ENCODE measurements around the gene PEX6. TPM values are rescaled to one million over a fixed set of nuclear protein-coding genes. Genes with fewer than 3 reads are reported as not detected.

The PEX6 gene
- total RNA-seq, 1 donor from 2014 or later = 28.9 TPM

DNA sequence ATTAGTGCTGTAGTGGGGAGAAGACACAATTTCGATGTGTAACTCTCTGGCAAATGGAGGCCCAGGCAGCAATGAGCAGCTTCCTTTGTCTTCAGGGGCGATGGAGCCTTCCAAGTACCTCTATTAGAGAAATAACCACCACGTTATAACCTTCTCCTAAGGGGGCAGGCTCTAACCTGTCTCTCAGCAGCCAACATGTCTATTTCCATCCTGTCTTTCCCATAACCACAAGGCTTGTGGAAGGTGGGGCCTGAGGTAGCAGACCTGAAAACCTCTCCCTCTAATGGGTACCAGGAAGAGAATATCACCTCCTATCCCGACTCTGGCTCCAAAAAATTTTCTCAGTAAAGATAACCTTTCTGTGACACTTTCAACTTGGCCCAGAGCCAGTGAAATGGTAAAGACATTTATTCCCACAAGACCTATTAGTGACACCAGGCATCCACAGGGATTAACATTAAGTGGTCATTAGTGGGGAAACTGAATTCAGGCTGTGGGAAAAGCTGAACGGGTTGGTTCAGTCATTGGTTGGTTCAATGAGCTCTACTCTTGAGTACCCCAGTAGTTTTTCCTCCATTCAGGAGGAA, 4.0 kb downstream of the PEX6 start:
- no peak for DNase-seq
- Histone ChIP-seq H3K9me3 (replicated peaks) (no peaks in the 10 kb centered on the region), H3K4me1 (peaks cover 49% of the 10 kb centered on the region), H3K36me3 (peaks cover 20% of the 10 kb centered on the region), H3K4me3 (no peak overlapping the region), H3K27ac (replicated peaks) (no peak overlapping the region), H3K27me3 (ENCODE audit: low read depth) (no peaks in the 10 kb centered on the region)
- intact Hi-C loops (cut with micrococcal nuclease) = no loop called here
- TF ChIP-seq, protein P1, sequence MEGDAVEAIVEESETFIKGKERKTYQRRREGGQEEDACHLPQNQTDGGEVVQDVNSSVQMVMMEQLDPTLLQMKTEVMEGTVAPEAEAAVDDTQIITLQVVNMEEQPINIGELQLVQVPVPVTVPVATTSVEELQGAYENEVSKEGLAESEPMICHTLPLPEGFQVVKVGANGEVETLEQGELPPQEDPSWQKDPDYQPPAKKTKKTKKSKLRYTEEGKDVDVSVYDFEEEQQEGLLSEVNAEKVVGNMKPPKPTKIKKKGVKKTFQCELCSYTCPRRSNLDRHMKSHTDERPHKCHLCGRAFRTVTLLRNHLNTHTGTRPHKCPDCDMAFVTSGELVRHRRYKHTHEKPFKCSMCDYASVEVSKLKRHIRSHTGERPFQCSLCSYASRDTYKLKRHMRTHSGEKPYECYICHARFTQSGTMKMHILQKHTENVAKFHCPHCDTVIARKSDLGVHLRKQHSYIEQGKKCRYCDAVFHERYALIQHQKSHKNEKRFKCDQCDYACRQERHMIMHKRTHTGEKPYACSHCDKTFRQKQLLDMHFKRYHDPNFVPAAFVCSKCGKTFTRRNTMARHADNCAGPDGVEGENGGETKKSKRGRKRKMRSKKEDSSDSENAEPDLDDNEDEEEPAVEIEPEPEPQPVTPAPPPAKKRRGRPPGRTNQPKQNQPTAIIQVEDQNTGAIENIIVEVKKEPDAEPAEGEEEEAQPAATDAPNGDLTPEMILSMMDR (IDR thresholded peaks at IDR 0.05; ENCODE audit: borderline replicate concordance) = no peak

DNA sequence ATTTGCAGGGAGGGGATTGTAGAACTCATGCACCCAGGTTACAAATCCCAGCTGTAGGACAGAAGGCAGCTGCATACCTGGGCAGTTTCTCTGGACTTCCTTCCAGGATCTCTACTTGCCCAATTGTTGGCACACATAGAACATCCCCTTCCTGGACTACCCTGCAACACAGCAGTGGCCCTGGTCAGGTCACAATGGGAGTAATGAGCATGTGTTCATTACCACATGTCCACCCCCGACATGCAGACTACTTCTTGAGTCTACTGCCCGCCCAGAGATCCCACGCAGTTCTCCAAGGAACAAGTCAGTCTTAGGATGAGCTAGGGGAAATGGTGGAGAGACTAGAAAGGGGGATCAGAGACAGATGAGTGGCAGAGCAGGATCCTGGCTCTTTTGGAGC, 5.1 kb downstream of the PEX6 start:
- Histone ChIP-seq H3K27me3 (ENCODE audit: low read depth) (no peaks in the 10 kb centered on the region), H3K4me1 (peaks cover 38% of the 10 kb centered on the region), H3K36me3 (peaks cover 31% of the 10 kb centered on the region), H3K9me3 (replicated peaks) (no peaks in the 10 kb centered on the region), H3K27ac (replicated peaks) (no peak overlapping the region), H3K4me3 (no peak overlapping the region)
- TF ChIP-seq, protein P1 (IDR thresholded peaks at IDR 0.05; ENCODE audit: borderline replicate concordance) = no peak
- DNase-seq = no peak
- intact Hi-C loops (cut with micrococcal nuclease) = no loop called here

DNA sequence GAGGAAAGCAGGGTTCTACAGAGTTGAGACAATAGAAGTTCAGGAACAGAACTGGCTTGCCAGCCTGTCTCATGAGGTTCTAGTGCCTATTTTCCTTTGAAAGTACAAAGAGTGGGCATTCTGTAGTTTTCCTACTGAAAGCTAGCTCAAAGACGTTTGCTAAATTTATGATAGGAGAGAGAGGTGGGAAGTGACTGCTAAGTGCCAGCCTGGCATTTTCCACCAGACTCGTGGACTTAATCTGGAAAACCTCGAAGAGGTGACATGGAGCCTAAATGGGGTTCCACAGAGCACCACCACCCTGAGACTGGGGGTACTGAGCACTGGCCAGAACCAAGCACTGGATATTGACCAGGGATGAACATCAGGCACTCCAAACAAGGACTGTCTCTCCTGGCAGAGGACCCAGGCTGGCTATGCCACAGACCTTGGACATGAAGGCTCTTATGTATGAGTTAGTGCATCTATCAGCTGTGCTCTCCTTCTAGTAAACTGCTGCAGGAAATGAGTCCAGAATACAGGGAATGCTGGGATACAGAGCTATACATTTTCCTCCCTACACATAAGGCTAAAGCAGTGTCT, 7.1 kb downstream of the PEX6 start:
- no peak for DNase-seq
- Histone ChIP-seq H3K36me3 (peaks cover 47% of the 10 kb centered on the region), H3K27me3 (ENCODE audit: low read depth) (no peaks in the 10 kb centered on the region), H3K4me3 (no peak overlapping the region), H3K27ac (replicated peaks) (no peak overlapping the region), H3K4me1 (peaks cover 17% of the 10 kb centered on the region), H3K9me3 (replicated peaks) (no peaks in the 10 kb centered on the region)
- TF ChIP-seq, protein P1 (IDR thresholded peaks at IDR 0.05; ENCODE audit: borderline replicate concordance) = no peak
- intact Hi-C loops (cut with micrococcal nuclease) = no loop called here

DNA sequence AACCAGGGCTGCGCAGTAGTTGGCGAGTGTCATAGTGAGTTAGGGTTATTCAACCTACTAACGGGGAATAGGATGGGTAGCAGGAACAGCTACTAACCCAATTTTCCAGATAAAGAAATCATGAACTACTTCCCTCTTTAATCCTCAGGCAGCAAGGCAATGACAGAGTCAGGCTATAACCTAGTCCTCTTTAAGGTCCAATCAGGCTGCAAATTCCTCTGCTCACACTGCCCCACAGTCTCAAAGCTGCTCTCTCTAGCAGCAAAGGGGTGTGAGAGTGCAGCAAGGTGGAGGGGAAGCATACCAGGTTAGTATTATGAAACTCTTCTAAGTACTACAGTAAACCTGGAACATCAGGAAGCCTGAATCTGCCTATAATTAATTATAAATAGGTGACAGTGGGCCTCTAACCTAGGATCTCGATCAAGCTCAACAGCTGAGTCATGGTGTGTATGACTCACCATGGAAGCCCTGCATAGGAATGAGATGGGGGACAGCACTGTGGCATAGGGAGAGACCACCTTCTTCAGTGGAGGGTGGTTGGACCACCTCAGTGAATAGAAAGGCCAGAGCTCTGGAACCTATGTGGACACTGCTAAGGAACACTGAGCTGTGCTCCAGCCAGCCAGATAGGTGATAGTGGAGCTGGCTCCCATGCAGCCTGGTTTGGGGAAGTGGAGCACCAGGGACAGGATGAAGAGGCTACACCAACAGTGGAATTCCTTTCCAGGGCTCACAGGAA, 7.9 kb downstream of the PEX6 start:
- DNase-seq = no peak
- Histone ChIP-seq H3K36me3 (peaks cover 54% of the 10 kb centered on the region), H3K4me1 (peaks cover 11% of the 10 kb centered on the region), H3K27me3 (ENCODE audit: low read depth) (no peaks in the 10 kb centered on the region), H3K4me3 (no peak overlapping the region), H3K27ac (replicated peaks) (no peak overlapping the region), H3K9me3 (replicated peaks) (no peaks in the 10 kb centered on the region)
- intact Hi-C loops (cut with micrococcal nuclease) = no loop called here
- TF ChIP-seq, protein P1 (IDR thresholded peaks at IDR 0.05; ENCODE audit: borderline replicate concordance) = no peak

DNA sequence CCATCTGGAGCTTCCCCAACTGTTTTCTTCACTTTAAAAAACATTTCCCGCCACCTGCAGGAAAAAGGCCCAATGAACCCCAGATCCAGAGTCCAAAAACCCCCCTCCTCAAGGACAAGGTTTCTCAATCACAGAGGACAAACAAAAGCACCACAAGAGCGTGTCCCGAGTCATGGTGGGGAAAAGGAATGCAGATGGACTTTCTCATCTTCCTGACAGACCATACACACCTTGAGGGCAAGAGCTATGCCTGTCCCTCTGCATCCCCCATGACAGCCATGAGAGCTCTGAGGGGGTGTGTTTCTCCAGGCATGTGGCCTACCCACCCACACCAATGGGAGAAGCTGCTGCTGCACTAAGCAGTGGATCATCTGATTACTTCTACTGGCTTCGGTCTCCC, 9.0 kb downstream of the PEX6 start:
- Histone ChIP-seq H3K9me3 (replicated peaks) (no peaks in the 10 kb centered on the region), H3K27me3 (ENCODE audit: low read depth) (no peaks in the 10 kb centered on the region), H3K4me3 (no peak overlapping the region), H3K27ac (replicated peaks) (no peak overlapping the region), H3K36me3 (peaks cover 65% of the 10 kb centered on the region), H3K4me1 (peaks cover 11% of the 10 kb centered on the region)
- TF ChIP-seq, protein P1 (IDR thresholded peaks at IDR 0.05; ENCODE audit: borderline replicate concordance) = no peak
- DNase-seq = no peak
- intact Hi-C loops (cut with micrococcal nuclease) = no loop called here

Data from left ventricle myocardium inferior (tissue), 1 donor.